Smooth muscle cell (in vitro differentiated cells): ENCODE data around the gene CEACAM1. TPM values are rescaled to one million over a fixed set of nuclear protein-coding genes. Genes with fewer than 3 reads are reported as not detected.
A peak's percentile ranks its signal among the peaks of the same experiment; 100 is the strongest.

Experiments used
- DNase-seq: peaks from one replicate; lab custom pipeline; 2025; ENCODE audit not compliant: unreplicated experiment; lab: John Stamatoyannopoulos, UW
- H2AFZ ChIP-seq: fragments of 200-600 bp; sonication (generic); 2 replicates; pipeline ENCODE4 v1.6.0; 2016; ENCODE audit warnings: antibody characterized with exemption, low read depth, mild to moderate bottlenecking
- H3F3A ChIP-seq: fragments of 200-600 bp; sonication (generic); 2 replicates; pipeline ENCODE4 v1.6.0; 2017; ENCODE audit warnings: antibody characterized with exemption, low read depth
- H3K27ac ChIP-seq: fragments of 200-600 bp; sonication (generic); 2 replicates; pipeline ENCODE4 v1.5.1; 2016; ENCODE audit warnings: low read depth, mild to moderate bottlenecking
- H3K27me3 ChIP-seq: fragments of 200-600 bp; sonication (generic); 2 replicates; pipeline ENCODE4 v1.6.1; 2016; ENCODE audit warnings: low read depth, mild to moderate bottlenecking
- H3K36me3 ChIP-seq: fragments of 200-600 bp; sonication (generic); 2 replicates; pipeline ENCODE4 v1.5.1; 2016; ENCODE audit warnings: low read depth
- H3K4me1 ChIP-seq: fragments of 200-600 bp; sonication (generic); 2 replicates; pipeline ENCODE4 v1.5.1; 2016; ENCODE audit warnings: low read depth
- H3K4me2 ChIP-seq: fragments of 200-600 bp; sonication (generic); 2 replicates; pipeline ENCODE4 v1.6.0; 2016; ENCODE audit warnings: mild to moderate bottlenecking
- H3K4me3 ChIP-seq: fragments of 200-600 bp; sonication (generic); 2 replicates; pipeline ENCODE4 v1.5.1; 2016; ENCODE audit warnings: mild to moderate bottlenecking
- H3K79me2 ChIP-seq: fragments of 200-600 bp; sonication (generic); 2 replicates; pipeline ENCODE4 v1.6.0; 2016; ENCODE audit warnings: low read depth, mild to moderate bottlenecking
- H3K9ac ChIP-seq: fragments of 200-600 bp; sonication (generic); 2 replicates; pipeline ENCODE4 v1.6.0; 2016; ENCODE audit warnings: low read depth
- H3K9me3 ChIP-seq: fragments of 200-600 bp; sonication (generic); replicated peaks from 2 replicates; pipeline ENCODE4 v1.5.1; 2016; ENCODE audit warnings: low read depth
- H4K20me1 ChIP-seq: fragments of 200-600 bp; sonication (generic); 2 replicates; pipeline ENCODE4 v1.6.0; 2016; ENCODE audit warnings: low read depth
- WGBS: methylation state at CpG from one replicate; pipeline ENCODE4 v1.1.7; 2016; ENCODE audit warnings: low lambda C conversion rate; 5-methylcytosine and 5-hydroxymethylcytosine counted together
- polyA plus RNA-seq: library from polyadenylated mRNA; unstranded; fragments of >200 nt; fragmentation: Nextera tagmentation; extraction: Ambion mirVana; gene quantifications from 2 replicates; pipeline ENCODE4 v1.2.1, GENCODE V29; 2016
- total RNA-seq: library from RNA; depleted of rRNA; stranded (reverse); fragments of >200 nt; gene quantifications from 2 replicates; pipeline ENCODE4 v1.2.3, GENCODE V29; 2014
- TF ChIP-seq, protein P1 (sequence below): fragments of 200-600 bp; sonication (generic); IDR thresholded peaks from 2 replicates; pipeline ENCODE4 v1.5.1; 2017; ENCODE audit warnings: borderline replicate concordance, mild to moderate bottlenecking, antibody characterized with exemption; ENCODE audit not compliant: insufficient read depth, poor library complexity, severe bottlenecking

Gene CEACAM1
- total and polyA plus RNA-seq, 2 experiments from 2014 or later = 0.31 to 4.5 TPM

DNA sequence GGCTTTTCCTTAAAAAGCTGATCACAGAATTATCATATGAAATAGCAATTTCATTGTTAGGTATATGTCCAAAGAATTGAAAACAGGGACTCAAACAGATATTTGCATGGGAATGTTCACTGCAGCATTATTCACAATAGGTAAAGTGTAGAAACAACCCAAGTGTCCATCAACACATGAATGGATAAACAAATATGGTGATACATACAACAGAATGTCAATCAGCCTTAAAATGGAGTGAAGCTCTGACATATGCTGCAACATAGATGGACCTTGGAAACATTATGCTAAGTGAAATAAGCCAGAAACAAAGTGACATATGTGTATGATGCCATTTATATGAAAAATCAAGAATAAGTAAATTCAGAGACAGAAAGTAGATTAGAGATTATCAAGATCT is 6.1 kb upstream of the CEACAM1 start:
- TF ChIP-seq, protein P1, sequence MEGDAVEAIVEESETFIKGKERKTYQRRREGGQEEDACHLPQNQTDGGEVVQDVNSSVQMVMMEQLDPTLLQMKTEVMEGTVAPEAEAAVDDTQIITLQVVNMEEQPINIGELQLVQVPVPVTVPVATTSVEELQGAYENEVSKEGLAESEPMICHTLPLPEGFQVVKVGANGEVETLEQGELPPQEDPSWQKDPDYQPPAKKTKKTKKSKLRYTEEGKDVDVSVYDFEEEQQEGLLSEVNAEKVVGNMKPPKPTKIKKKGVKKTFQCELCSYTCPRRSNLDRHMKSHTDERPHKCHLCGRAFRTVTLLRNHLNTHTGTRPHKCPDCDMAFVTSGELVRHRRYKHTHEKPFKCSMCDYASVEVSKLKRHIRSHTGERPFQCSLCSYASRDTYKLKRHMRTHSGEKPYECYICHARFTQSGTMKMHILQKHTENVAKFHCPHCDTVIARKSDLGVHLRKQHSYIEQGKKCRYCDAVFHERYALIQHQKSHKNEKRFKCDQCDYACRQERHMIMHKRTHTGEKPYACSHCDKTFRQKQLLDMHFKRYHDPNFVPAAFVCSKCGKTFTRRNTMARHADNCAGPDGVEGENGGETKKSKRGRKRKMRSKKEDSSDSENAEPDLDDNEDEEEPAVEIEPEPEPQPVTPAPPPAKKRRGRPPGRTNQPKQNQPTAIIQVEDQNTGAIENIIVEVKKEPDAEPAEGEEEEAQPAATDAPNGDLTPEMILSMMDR = no peak
- no peak for DNase-seq

DNA sequence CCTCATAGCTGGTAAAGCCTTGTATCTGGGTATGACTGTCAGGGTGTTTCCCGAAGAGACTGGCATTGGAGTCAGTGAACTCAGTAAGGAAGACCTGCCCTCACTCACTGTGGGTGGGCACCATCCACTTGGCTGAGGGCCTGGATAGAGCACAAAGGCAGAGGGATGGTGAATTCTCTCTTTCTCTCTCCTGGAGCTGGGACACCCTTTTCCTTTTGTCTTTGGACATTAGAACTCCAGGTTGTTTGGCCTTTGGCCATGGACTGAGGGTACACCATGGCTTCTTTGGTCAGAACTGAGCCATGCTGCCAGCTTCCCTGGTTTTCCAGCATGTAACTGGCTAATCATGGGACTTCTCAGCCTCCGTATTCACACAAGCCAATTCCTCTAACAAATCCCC is 4.6 kb upstream of the CEACAM1 start:
- 91% methylated on average over 2 of the region's 2 CpGs for WGBS
- Histone ChIP-seq H3K4me2 (no peak overlapping the region), H3F3A (no peaks in the 10 kb centered on the region), H3K4me3 (no peak overlapping the region), H2AFZ (no peak overlapping the region), H3K4me1 (peaks cover 5% of the 10 kb centered on the region), H3K27me3 (no peaks in the 10 kb centered on the region), H4K20me1 (no peaks in the 10 kb centered on the region), H3K27ac (no peak overlapping the region), H3K9ac (no peak overlapping the region), H3K9me3 (no peaks in the 10 kb centered on the region), H3K79me2 (no peaks in the 10 kb centered on the region), H3K36me3 (no peaks in the 10 kb centered on the region)
- no peak for DNase-seq
- TF ChIP-seq, protein P1 = no peak

More for the DNA sequence above, 6.1 kb upstream of the CEACAM1 start:
- Histone ChIP-seq H3K27me3 (no peaks in the 10 kb centered on the region), H4K20me1 (no peaks in the 10 kb centered on the region), H3K4me2 (no peak overlapping the region), H3F3A (no peaks in the 10 kb centered on the region), H3K9ac (no peak overlapping the region), H3K4me1 (peaks cover 9% of the 10 kb centered on the region), H3K9me3 (no peaks in the 10 kb centered on the region), H3K36me3 (no peaks in the 10 kb centered on the region), H3K27ac (no peak overlapping the region), H3K4me3 (no peak overlapping the region), H3K79me2 (no peaks in the 10 kb centered on the region), H2AFZ (no peak overlapping the region)

DNA sequence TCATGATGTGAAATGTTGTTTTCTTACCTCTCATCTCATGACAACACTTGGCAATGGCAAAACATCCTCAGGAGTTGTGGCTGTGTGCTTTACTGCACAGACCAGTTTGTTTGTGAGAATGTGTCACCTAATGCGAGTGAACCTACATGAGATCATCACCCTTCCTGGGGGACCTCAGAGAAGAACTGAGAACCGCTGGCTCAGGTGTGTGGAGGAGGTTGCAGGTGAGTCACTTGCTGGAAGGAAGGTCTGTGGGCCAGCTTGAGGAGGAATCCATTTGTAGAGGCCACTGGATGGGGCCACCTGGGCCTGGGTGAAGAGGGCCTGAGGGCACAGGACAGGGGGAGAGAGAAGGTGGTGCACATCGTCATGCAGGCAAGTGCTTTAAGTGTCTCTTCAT is 3.0 kb upstream of the CEACAM1 start:
- 82% methylated on average over 3 of the region's 3 CpGs for WGBS
- Histone ChIP-seq H3K4me1 (no peaks in the 10 kb centered on the region), H2AFZ (no peak overlapping the region), H3K36me3 (no peaks in the 10 kb centered on the region), H3K27me3 (no peaks in the 10 kb centered on the region), H3K4me3 (no peak overlapping the region), H3F3A (no peaks in the 10 kb centered on the region), H3K9ac (no peak overlapping the region), H3K9me3 (no peaks in the 10 kb centered on the region), H3K4me2 (no peak overlapping the region), H3K79me2 (no peaks in the 10 kb centered on the region), H4K20me1 (no peaks in the 10 kb centered on the region), H3K27ac (no peak overlapping the region)
- DNase-seq = no peak
- TF ChIP-seq, protein P1 = no peak

DNA sequence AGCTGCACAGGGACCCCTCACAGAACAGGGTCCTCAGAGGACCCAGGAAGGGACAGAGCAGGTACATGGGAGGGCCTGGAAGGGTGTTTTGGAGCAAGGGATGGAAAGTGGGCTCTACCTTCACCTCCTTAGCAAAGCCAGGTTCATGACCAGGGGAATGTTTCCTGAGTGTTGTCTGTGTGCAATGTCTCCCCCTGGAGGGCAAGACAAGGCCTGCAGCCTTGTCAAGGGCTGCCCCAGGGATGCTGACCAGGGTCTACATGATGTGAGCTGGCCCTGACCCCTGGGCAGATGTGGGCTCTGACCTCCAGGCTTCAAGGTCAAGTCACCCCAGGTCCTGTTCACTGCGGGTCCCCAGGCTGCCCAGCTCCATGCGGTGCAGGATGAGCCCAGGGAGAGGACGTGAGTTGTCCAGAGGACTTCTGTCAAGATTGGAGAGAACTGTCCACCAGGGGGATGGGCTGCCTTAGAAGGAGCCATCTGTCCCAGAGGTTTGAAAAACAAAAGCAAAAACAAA is 1.0 kb upstream of the CEACAM1 start:
- no peaks in the 10 kb centered on the region for H4K20me1 ChIP-seq
- H3K27me3 ChIP-seq = no peaks in the 10 kb centered on the region
- H3F3A ChIP-seq = no peaks in the 10 kb centered on the region
- no peak overlapping the region for H3K4me3 ChIP-seq
- H3K79me2 ChIP-seq = no peaks in the 10 kb centered on the region
- WGBS = 59% methylated on average over 3 of the region's 3 CpGs
- H3K27ac ChIP-seq = no peak overlapping the region
- peak; percentile 13 for DNase-seq
- H3K9me3 ChIP-seq = no peaks in the 10 kb centered on the region
- H2AFZ ChIP-seq = no peak overlapping the region
- no peaks in the 10 kb centered on the region for H3K36me3 ChIP-seq
- H3K4me2 ChIP-seq = no peak overlapping the region
- H3K4me1 ChIP-seq = no peaks in the 10 kb centered on the region
- H3K9ac ChIP-seq = no peak overlapping the region
- TF ChIP-seq, protein P1 = peak; percentile 79
